ENCODE results near the gene COMMD4.
"Not testable (repeated sequence)": the region's sequence is repeated elsewhere in the genome, so short reads cannot be mapped to it uniquely, and the experiment has no call there.

Gene COMMD4

GRCh38 chr15:75371901-75372688, 36.2 kb downstream of the COMMD4 start:
- DNase-seq (ENCODE audit: low read depth in 2 of 2) = no peak

GRCh38 chr15:75380773-75381172, 44.9 kb downstream of the COMMD4 start:
- DNase-seq (ENCODE audit: low read depth in 2 of 2) = no peak

DNA sequence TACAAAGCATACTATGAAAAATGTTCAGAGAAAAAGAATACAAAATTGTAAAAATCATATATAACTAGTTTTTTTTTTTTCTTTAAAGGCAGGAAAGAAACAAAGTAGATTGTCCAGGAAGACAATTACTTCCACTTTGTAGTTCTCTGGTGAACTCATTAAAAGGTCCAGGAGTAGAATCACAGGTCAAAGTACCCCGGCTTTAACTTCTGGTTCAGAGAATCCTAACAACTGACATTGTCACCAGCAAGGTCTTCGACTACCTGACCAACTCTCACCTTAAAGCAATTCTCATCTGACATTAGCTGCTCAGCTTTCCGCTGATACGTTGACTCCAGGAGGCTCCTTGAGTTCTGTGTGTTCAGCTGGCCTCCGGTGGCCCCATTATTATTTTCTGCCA, 48.1 kb downstream of the COMMD4 start:
- DNase-seq (ENCODE audit: low read depth in 2 of 2) = not testable (repeated sequence)

All from stimulated activated CD4-positive, alpha-beta T cell treated with anti-CD3 and anti-CD28 coated beads, Interleukin-4, amount 100 ng/mL, for 48 hours (primary cell).